ENCODE measurements around the gene NSUN7.

DNA sequence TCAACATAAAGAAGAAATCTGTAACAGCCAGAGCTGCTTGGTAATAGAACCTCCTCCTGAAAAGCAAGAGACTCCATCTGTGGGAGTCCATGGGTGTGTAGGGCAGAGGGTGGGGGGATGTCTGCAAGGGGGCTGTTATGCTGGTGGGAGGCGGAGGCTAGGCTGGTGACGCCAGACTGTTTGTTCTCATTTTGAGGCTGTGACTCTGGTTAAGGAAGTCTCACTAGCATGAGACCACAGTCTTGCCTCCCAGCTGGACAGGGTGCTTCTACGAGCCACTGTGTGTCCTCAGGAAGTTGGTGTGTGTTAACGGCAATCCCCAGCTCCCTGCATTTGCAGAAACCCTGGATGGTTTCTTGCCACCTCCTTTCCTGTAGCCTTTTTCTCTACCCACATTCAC, 79.8 kb downstream of the NSUN7 start:
- TF ChIP-seq, protein P1, sequence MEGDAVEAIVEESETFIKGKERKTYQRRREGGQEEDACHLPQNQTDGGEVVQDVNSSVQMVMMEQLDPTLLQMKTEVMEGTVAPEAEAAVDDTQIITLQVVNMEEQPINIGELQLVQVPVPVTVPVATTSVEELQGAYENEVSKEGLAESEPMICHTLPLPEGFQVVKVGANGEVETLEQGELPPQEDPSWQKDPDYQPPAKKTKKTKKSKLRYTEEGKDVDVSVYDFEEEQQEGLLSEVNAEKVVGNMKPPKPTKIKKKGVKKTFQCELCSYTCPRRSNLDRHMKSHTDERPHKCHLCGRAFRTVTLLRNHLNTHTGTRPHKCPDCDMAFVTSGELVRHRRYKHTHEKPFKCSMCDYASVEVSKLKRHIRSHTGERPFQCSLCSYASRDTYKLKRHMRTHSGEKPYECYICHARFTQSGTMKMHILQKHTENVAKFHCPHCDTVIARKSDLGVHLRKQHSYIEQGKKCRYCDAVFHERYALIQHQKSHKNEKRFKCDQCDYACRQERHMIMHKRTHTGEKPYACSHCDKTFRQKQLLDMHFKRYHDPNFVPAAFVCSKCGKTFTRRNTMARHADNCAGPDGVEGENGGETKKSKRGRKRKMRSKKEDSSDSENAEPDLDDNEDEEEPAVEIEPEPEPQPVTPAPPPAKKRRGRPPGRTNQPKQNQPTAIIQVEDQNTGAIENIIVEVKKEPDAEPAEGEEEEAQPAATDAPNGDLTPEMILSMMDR (IDR thresholded peaks at IDR 0.05): no peak
- no peak for TF ChIP-seq POLR2A (IDR thresholded peaks at IDR 0.05)

Measured in body of pancreas (tissue), 4 donors.